HepG2 (cell line): ENCODE measurements around the gene ST6GALNAC2. TPM values are rescaled to one million over a fixed set of nuclear protein-coding genes. Genes with fewer than 3 reads are reported as not detected.

Source experiments
- ASH2L ChIP-seq: fragments of 300-600, 200-600 bp; sonication (generic); IDR thresholded peaks from 2 replicates; pipeline ENCODE4 v1.7.0; 2017; ENCODE audit warnings: low read depth, mild to moderate bottlenecking, moderate library complexity, mixed read lengths, low read length; ENCODE audit not compliant: insufficient read length
- CEBPB ChIP-seq: IDR thresholded peaks from 2 replicates; pipeline ENCODE4 v1.6.1; 2011; ENCODE audit warnings: low read depth, low read length, improper control_type of control experiment, borderline replicate concordance
- FOXA1 ChIP-seq, 2 experiments: fragments of 450-650 bp in 1 of 2; sonication (generic) in 1 of 2; formaldehyde crosslinking in 1 of 2; IDR thresholded peaks; 2 replicates each; pipeline versions ENCODE4 v1.4.0 to v1.6.1; 2016 to 2020; ENCODE audit warnings: missing genetic modification reagents in 1 of 2
- GABPA ChIP-seq, 2 experiments: IDR thresholded peaks; 2 replicates each; pipeline ENCODE4 v1.6.1; 2011 to 2016; ENCODE audit warnings: low read depth in 2 of 2, low read length in 1 of 2, missing biosample characterization in 1 of 2, missing genetic modification characterization in 1 of 2
- HNRNPK ChIP-seq: fragments of 200-400 bp; formaldehyde crosslinking; IDR thresholded peaks from 2 replicates; pipeline ENCODE4 v1.6.1; 2018; ENCODE audit warnings: low read length, low read depth, moderate library complexity, mild to moderate bottlenecking; ENCODE audit not compliant: poor library complexity, severe bottlenecking
- PHF21A ChIP-seq: sonication (generic); formaldehyde crosslinking; IDR thresholded peaks from 2 replicates; pipeline ENCODE4 v1.5.0; 2020; ENCODE audit warnings: mild to moderate bottlenecking, missing genetic modification reagents
- PRMT3 ChIP-seq: sonication (generic); formaldehyde crosslinking; IDR thresholded peaks from 2 replicates; pipeline ENCODE4 v1.8.1; 2022; ENCODE audit warnings: low read depth, mild to moderate bottlenecking, moderate library complexity, missing genetic modification reagents, borderline replicate concordance
- SP140L ChIP-seq: sonication (generic); formaldehyde crosslinking; IDR thresholded peaks from 2 replicates; pipeline ENCODE4 v1.4.0; 2020; ENCODE audit warnings: missing genetic modification reagents, borderline replicate concordance
- SRSF4 ChIP-seq: fragments of 200-400 bp; formaldehyde crosslinking; IDR thresholded peaks from one replicate; pipeline ENCODE4 v1.6.1; 2018; ENCODE audit warnings: mild to moderate bottlenecking, low read depth, low read length, moderate library complexity; ENCODE audit not compliant: poor library complexity, severe bottlenecking
- YY1 ChIP-seq: IDR thresholded peaks from 2 replicates; pipeline ENCODE4 v1.6.1; 2011; ENCODE audit warnings: low read length, low read depth, moderate library complexity, mild to moderate bottlenecking; ENCODE audit not compliant: insufficient read depth, insufficient replicate concordance
- ZBTB33 ChIP-seq: sonication (generic); formaldehyde crosslinking; IDR thresholded peaks from 2 replicates; pipeline ENCODE4 v1.4.0; 2020; ENCODE audit warnings: missing genetic modification reagents
- ZBTB34 ChIP-seq: sonication (generic); formaldehyde crosslinking; IDR thresholded peaks from 2 replicates; pipeline ENCODE4 v1.8.0; 2022; ENCODE audit warnings: mild to moderate bottlenecking, missing genetic modification reagents
- ZKSCAN5 ChIP-seq: sonication (generic); formaldehyde crosslinking; IDR thresholded peaks from 2 replicates; pipeline ENCODE4 v1.5.1; 2020; ENCODE audit warnings: mild to moderate bottlenecking, missing genetic modification reagents
- ZNF205 ChIP-seq: IDR thresholded peaks from 2 replicates; pipeline ENCODE4 v1.6.1; 2018; ENCODE audit warnings: missing biosample characterization, missing genetic modification reagents
- ZNF564 ChIP-seq: sonication (generic); formaldehyde crosslinking; IDR thresholded peaks from 2 replicates; pipeline ENCODE4 v1.8.1; 2023; ENCODE audit warnings: mild to moderate bottlenecking, missing genetic modification reagents
- ZNF792 ChIP-seq: IDR thresholded peaks from 2 replicates; pipeline ENCODE4 v1.6.1; 2016
- polyA plus RNA-seq, 8 experiments: library from polyadenylated mRNA; depleted of rRNA in 3 of 8; stranded (reverse) in 7 of 8; unstranded in 1 of 8; fragments of >200 nt; fragmentation: Illumina TruSeq in 4 of 8; extraction: Trizol in 4 of 8; gene quantifications; 2 replicates each; pipeline versions ENCODE4 v1.2.1 to v1.2.3, GENCODE V29; 2011 to 2016; ENCODE audit warnings: low read depth in 4 of 8, missing spikeins in 1 of 8, mixed read lengths in 1 of 8; ENCODE audit not compliant: insufficient read depth in 1 of 8
- total RNA-seq, 5 experiments: library from RNA; depleted of rRNA; stranded (reverse); fragments of >200 nt; fragmentation: Illumina TruSeq; extraction: Trizol; gene quantifications; 2 replicates each; pipeline ENCODE4 v1.2.3, GENCODE V29; 2016; ENCODE audit warnings: low read depth in 1 of 5
- TF ChIP-seq, protein P1 (sequence below): sonication (generic); formaldehyde crosslinking; IDR thresholded peaks from 2 replicates; pipeline ENCODE4 v1.4.0; 2020; ENCODE audit warnings: mild to moderate bottlenecking, missing genetic modification reagents
- TF ChIP-seq, protein P2 (sequence below): IDR thresholded peaks from 2 replicates; pipeline ENCODE4 v1.6.1; 2016; ENCODE audit warnings: missing genetic modification reagents, missing compliant biosample characterization

Gene ST6GALNAC2
- total and polyA plus RNA-seq, 2 of the 13 experiments (the other 11 are each of a cell fraction or from before 2014, with no cell fraction given): 0.12 to 0.49 TPM

DNA sequence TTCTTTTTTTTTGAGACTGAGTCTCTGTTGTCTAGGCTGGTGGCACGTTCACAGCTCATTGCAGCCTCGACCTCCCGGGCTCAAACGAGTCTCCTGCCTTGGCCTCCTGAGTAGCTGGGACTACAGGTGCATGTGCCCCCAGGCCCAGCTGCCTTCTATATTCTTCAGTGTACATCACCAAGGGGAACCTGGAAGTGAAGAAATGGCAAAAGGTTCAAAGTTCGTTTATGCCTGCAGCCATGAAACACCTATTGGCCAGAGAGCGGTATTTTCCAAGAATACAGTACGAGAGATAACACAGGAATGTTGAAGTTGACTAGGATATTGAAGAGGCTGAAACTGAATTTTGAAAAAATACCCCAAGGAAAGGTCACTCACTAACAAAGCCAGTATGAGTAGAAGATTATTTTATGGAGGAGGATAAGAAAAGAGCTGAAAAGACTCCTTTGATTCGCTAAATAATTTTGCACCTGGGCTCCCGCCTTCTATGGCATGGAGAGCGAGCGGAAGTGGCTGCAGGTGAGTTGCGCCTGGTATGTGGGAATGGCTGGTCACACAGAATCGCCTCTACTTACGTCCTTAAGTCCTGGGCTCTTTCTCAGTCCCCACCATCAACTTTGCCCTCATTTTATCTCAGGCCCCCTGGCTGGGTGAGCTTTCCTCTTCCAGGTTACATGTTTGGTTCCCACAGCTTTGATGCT, 48.1 kb upstream of the ST6GALNAC2 start (continued):
- TF ChIP-seq ZBTB33 (CRISPR knock-in tag): peak; percentile 11; the same call in 1 of the 2 replicates
- TF ChIP-seq CEBPB: peak; percentile 41; the same call in 1 of the 2 replicates
- no peak for TF ChIP-seq GABPA (IDR thresholded peaks at IDR 0.05; ENCODE audit: low read depth, low read length)
- TF ChIP-seq GABPA (CRISPR knock-in tag; IDR thresholded peaks at IDR 0.05; ENCODE audit: low read depth): no peak
- no peak for TF ChIP-seq PRMT3 (CRISPR knock-in tag)
- TF ChIP-seq ZNF564 (CRISPR knock-in tag): no peak
- TF ChIP-seq, protein P1, sequence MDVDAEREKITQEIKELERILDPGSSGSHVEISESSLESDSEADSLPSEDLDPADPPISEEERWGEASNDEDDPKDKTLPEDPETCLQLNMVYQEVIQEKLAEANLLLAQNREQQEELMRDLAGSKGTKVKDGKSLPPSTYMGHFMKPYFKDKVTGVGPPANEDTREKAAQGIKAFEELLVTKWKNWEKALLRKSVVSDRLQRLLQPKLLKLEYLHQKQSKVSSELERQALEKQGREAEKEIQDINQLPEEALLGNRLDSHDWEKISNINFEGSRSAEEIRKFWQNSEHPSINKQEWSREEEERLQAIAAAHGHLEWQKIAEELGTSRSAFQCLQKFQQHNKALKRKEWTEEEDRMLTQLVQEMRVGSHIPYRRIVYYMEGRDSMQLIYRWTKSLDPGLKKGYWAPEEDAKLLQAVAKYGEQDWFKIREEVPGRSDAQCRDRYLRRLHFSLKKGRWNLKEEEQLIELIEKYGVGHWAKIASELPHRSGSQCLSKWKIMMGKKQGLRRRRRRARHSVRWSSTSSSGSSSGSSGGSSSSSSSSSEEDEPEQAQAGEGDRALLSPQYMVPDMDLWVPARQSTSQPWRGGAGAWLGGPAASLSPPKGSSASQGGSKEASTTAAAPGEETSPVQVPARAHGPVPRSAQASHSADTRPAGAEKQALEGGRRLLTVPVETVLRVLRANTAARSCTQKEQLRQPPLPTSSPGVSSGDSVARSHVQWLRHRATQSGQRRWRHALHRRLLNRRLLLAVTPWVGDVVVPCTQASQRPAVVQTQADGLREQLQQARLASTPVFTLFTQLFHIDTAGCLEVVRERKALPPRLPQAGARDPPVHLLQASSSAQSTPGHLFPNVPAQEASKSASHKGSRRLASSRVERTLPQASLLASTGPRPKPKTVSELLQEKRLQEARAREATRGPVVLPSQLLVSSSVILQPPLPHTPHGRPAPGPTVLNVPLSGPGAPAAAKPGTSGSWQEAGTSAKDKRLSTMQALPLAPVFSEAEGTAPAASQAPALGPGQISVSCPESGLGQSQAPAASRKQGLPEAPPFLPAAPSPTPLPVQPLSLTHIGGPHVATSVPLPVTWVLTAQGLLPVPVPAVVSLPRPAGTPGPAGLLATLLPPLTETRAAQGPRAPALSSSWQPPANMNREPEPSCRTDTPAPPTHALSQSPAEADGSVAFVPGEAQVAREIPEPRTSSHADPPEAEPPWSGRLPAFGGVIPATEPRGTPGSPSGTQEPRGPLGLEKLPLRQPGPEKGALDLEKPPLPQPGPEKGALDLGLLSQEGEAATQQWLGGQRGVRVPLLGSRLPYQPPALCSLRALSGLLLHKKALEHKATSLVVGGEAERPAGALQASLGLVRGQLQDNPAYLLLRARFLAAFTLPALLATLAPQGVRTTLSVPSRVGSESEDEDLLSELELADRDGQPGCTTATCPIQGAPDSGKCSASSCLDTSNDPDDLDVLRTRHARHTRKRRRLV (CRISPR knock-in tag): no peak
- peak; percentile 26; the same call in 1 of the 2 replicates for TF ChIP-seq PHF21A (CRISPR knock-in tag)
- TF ChIP-seq SRSF4: no peak
- TF ChIP-seq HNRNPK: no peak
- no peak for TF ChIP-seq SP140L (CRISPR knock-in tag)
- TF ChIP-seq ZNF205: no peak
- no peak for TF ChIP-seq FOXA1 (IDR thresholded peaks at IDR 0.05)
- 0 out of 2 replicates have a peak, but pooled peaks have one; percentile 21 for TF ChIP-seq FOXA1 (CRISPR knock-in tag; IDR thresholded peaks at IDR 0.05)
- TF ChIP-seq ZNF792: no peak
- no peak for TF ChIP-seq ZKSCAN5
- TF ChIP-seq YY1: no peak
- peak; percentile 81; the same call in 1 of the 2 replicates for TF ChIP-seq ZBTB34 (CRISPR knock-in tag)
- no peak for TF ChIP-seq ASH2L
- TF ChIP-seq, protein P2, sequence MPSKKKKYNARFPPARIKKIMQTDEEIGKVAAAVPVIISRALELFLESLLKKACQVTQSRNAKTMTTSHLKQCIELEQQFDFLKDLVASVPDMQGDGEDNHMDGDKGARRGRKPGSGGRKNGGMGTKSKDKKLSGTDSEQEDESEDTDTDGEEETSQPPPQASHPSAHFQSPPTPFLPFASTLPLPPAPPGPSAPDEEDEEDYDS (CRISPR knock-in tag): no peak
